GM18505 (cell line): ENCODE measurements around the gene CRNKL1.
"Not testable (repeated sequence)": the region's sequence is repeated elsewhere in the genome, so short reads cannot be mapped to it uniquely, and the experiment has no call there.

Source experiments
- ATAC-seq: cut with Tn5 transposase; IDR thresholded peaks from one replicate; pipeline ENCODE4 v1.9.1; 2021; ENCODE audit not compliant: unreplicated experiment
- POLR2A ChIP-seq: IDR thresholded peaks from 4 replicates; pipeline ENCODE4 v1.6.1; 2011; ENCODE audit warnings: borderline replicate concordance; ENCODE audit not compliant: insufficient read depth, insufficient read length; ENCODE audit errors: extremely low read depth

CRNKL1 gene

DNA sequence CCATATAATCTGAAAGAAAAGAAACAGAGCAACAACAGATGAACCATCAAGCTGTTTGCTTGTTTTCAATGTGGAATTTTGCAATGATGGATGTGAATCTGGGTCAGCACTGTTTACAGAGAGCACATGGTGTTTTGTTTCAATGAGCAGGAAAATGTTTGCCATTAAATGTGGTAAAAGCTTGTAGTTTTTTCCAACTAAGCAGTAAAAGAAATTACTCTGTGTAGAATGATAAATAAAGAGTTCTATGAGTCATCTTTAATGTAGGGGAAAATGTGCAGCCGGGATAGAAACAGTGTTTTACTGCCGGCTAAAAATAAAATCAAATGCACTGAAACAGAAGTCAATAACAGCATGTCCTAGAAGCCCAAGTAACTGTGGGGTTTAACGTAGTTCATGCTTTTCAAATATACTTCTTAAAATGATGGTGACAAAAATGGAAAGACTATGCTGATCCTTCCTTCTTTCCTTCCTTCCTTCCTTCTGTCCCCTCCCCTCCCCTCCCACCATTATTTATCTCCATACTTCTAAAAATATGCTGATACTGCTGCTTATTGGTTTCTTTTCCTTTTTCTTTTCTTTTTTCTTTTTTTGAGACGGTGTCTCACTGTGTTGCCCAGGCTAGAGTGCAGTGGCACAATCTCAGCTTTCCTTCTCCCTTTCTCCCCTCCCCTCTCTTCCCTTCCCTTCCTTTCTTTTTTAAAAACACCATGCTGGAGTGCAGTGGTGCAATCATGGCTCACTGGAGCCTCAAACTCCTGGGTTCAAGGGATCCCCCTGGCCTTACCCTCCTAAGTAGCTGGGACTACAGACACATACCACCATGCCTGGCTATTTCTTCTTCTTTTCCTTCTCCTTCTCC is 41.4 kb downstream of the CRNKL1 start:
- no peak for ATAC-seq
- TF ChIP-seq POLR2A = no peak

DNA sequence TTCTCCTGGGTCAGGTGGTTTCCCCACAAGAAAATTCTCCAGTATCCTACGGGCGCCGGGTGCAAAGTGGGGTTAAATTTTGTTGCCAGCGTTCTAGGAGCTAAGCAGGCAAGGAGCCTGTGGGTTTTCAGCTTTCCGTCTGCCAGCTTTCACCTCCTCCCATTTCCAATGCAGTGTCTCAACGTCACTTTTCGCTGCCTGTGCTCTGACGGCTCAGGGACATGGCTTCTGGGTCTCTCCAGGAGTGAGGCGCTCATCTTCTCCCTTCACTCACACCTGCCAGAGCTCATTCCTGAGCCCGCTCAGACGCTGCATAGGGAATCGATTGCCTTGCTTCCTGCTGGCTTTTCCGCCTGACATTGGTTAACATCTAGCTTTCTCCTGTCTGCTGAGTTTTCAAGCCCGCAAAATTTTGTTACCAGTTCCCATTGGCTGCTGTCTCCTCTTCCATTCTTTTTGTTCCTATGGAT is 42.4 kb downstream of the CRNKL1 start:
- no peak for ATAC-seq

DNA sequence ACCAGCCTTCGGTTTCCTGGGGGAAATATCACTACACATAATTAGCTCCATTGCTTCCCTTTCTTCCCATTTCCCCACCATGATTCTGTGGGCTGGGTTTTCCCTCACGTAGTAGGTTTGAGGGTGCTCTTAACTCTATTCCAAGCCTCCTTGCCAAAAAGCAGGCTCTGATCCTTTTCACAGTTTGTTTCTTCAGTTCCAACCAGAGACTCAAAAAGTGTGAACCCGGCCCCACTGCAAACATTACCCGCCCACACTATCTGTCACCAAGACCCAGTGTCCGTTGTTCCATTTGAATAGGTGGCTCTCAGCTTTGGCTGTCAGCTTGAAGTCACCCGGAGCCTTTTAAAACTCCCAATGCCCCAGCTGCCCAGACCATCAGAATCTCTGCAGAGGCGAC is 46.9 kb downstream of the CRNKL1 start:
- no peak for ATAC-seq

More for the DNA sequence above, 42.4 kb downstream of the CRNKL1 start:
- no peak for TF ChIP-seq POLR2A

DNA sequence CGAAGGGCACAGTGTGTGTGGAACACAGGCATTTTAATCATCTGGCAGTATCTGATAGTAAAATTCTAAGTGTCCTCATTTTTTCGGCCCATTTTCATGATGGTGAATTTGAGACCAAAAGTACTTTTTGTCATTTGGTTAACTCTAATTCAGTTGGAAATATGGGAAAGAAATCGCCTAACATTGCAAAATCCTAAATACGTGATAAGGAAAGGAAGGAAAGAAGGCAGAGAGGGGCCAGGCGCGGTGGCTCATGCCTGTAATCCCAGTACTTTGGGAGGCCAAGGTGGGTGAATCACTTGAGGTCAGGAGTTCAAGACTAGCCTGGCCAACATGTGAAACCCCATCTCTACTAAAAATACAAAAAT is 48.3 kb downstream of the CRNKL1 start:
- ATAC-seq = not testable (repeated sequence)

More for the DNA sequence above, 46.9 kb downstream of the CRNKL1 start:
- TF ChIP-seq POLR2A = no peak

DNA sequence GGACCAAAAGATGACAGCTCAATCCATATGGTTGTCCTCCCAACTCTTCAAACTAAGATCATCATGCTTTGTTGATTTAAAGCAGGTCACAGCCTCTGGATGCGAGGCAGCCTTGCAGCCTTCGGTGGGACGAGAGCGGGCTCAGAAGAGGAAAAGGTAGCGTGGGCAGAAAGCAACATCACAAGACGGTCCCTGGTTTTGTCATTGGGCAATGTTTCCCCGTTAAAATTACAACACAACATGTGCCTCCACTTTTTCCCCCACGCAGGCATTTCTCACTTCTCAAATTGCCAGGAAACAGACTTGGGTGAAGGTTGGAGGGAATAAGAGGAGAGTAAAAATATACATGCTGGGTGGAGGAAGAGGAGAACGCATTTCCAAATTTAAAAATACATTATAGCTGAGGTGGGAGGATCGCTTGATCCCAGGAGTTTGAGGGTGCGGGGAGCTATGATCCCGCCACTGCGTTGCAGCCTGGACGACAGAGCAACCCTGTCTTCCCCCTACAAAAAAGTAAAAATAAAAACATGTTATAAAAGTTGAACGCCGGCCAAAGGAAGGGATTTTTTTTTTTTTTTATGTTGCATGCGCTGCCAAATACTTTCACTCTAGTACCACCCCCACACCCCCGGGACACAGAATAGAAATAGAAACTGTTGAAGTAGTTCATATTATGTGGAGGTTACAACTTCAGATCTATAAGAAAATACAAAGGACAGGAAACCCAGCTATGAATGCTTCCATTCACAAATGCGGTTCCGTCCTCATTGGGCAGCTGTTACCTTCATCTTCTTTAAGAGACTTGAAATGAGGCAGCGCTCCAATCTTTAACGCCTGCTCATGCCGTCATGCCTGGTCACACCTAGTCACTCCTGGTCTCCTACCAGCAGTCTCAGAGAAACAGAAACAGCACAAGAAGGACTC is 49.0 kb downstream of the CRNKL1 start:
- no peak for TF ChIP-seq POLR2A
- ATAC-seq = no peak

DNA sequence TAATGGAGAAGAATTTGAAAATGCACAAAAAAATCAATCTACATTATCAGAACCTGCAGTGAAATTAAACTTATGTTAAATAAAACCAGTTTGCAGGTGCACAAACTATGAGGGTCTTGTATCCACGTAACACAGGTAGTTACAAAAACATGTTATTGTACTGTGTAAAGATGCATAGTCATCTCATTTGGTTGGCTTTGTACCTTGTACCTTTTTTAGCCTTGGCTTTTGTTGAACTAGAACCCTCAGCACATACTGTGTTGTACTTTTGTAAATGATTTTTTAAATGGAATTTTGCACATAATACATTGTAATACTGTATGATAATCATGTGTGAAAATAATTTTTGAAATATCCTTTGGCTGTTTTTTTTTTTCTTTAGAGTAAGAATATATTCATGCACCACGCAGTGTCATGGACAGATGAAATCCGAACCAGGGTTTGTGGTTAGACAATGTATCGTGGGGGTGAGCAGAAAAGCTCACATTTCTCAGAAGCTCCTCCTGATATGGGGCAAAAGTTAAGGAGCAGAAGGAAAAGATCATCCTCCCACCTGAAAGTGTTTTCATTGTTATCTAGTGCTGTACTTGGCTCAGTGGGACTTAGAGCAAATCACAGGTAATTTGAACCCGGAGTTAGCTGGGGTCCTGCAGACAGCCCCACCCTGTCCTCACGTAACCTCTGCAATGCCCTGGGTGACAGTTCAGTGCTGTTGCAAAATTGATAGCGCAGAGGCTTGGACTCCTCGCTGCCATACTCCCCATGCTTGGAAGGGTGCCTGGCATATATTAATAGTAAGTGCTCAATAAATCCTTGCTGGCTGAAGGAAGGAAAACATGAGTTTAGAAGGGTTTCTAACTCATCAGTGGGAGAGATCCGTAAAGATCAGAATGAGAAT is 49.9 kb downstream of the CRNKL1 start:
- ATAC-seq = no peak
- TF ChIP-seq POLR2A = no peak

DNA sequence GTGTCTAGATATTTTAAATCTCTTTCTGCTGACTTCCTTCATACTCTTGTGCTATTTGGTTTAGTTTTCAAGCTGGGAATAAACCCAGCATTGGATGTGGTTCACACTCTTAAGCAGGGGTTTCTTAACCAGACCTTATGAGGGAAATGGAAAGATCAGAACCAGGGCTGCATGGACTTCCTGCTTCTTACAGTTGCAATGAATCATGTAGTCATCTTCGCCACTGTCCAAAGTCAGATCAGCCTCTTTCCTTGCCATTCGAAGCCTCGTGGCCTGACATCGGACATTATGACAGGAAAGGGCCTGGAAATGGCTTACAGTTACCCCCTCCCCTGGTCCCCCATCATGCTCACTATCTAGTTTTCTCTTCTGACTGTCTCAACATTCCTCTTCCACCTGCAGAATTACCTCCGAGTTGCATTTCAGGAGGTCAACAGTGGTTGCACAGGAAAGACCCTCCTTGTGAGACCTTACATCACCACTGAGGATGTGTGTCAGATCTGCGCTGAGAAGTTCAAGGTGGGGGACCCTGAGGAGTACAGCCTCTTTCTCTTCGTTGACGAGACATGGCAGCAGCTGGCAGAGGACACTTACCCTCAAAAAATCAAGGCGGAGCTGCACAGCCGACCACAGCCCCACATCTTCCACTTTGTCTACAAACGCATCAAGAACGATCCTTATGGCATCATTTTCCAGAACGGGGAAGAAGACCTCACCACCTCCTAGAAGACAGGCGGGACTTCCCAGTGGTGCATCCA is 51.9 kb downstream of the CRNKL1 start:
- no peak for TF ChIP-seq POLR2A
- ATAC-seq = no peak

DNA sequence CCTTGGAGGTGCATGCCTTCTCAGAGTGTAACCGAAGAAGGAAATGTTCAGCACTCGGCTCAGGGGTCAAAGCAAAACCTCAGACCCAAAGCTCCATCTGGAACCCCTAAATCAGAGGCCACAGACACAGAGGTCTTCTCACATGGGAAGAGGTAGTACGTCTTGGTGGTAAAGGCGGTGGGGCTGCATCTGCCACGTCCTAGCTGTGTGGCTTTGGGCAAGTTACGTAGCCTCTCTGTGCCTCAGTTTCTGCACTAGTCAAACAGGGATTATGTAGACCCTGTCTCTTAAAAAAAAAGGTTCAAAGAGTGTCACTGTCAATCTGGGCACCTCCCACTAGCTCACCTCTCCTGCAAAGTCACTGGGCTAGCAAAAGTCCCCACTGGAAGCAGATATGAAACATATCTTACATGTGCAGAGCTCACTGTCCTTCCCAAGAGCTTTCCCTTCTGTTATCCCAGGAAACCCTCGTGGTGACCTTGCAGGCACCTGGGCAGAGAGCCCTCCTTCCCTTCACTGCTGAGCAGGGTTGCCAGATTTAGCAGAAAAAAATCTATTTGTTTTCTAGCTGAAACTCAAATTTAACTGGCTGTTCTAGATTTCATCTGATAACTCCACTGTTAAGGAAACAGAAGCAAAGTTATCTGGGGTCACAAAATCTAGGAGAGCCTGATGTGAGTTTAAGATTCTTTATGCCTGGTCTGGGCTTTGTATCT is 53.1 kb downstream of the CRNKL1 start:
- ATAC-seq = no peak
- TF ChIP-seq POLR2A = no peak

DNA sequence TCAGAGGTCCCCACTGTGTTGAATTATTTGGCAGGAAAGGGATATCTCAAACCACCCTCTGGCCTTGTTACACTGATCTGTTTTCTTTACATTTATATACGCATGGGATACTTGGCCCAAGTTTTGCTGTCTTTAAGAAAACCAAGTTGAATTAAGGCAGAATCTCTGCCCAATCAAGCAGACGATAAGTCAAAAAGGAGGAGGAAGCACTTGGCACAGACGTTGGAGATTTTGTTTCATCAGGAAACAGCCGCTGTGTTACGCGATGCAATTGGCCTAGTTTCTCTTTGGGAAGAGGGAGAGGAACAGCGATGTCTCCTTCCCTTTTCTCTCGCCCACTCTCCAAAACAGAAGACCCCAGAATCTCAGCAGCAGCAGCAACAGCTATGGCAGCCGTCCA is 55.3 kb downstream of the CRNKL1 start:
- ATAC-seq = no peak
- no peak for TF ChIP-seq POLR2A

DNA sequence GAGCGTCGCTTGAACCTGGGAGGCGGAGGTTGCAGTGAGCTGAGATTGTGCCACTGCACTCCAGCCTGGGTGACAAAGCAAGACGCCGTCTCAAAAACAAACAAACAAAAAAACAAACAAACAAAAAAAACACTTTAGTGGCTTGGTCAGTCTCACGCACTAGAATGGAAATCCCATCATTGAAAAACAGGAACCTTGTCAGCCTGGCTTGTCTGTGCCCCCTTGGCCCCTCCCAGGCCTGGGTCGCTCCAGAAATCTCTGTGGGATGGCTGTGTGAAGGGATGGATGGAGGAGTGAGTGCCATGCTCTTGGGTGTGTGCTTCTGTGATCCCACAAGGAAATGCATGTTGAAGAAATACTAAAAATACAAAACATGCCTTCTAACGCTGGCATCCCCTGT is 56.0 kb downstream of the CRNKL1 start:
- TF ChIP-seq POLR2A = no peak
- no peak for ATAC-seq

DNA sequence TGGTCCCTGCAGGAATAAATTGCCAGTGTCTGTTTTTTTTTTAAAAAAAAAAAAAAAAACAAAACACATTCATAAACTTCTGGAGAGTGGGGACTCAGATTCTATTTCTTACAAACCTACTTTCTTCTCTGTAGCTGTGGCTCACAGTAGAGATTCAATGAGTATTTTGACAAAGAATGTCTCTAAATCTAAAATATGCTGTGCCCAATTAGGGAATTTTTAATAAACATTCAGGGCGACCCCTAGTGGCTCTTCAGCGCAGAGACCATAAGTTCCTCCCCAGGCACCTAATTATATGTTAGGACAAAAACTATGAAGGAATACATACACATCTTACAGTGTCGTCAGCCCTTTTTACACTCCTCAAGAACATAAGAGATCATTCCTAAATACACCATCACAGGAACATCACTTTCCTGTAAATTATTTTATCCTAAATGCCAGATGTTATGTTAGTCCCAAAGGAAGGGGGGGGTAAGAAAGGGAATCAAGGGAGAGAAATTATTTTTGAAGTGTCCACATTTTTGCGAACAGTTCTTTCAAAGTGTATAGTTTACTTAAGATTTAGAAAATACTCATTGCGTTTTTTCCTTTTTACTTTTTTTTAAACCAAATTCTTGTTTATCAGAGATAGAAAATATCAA is 56.9 kb downstream of the CRNKL1 start:
- ATAC-seq = no peak
- no peak for TF ChIP-seq POLR2A
